GM19395 (cell line): Measurements from ENCODE around the gene LAMA2.

ENCODE experiments used
- ATAC-seq: cut with Tn5 transposase; IDR thresholded peaks from one replicate; pipeline ENCODE4 v1.9.1; 2021; ENCODE audit warnings: mild to moderate bottlenecking, moderate library complexity; ENCODE audit not compliant: unreplicated experiment

LAMA2 gene, protein sequence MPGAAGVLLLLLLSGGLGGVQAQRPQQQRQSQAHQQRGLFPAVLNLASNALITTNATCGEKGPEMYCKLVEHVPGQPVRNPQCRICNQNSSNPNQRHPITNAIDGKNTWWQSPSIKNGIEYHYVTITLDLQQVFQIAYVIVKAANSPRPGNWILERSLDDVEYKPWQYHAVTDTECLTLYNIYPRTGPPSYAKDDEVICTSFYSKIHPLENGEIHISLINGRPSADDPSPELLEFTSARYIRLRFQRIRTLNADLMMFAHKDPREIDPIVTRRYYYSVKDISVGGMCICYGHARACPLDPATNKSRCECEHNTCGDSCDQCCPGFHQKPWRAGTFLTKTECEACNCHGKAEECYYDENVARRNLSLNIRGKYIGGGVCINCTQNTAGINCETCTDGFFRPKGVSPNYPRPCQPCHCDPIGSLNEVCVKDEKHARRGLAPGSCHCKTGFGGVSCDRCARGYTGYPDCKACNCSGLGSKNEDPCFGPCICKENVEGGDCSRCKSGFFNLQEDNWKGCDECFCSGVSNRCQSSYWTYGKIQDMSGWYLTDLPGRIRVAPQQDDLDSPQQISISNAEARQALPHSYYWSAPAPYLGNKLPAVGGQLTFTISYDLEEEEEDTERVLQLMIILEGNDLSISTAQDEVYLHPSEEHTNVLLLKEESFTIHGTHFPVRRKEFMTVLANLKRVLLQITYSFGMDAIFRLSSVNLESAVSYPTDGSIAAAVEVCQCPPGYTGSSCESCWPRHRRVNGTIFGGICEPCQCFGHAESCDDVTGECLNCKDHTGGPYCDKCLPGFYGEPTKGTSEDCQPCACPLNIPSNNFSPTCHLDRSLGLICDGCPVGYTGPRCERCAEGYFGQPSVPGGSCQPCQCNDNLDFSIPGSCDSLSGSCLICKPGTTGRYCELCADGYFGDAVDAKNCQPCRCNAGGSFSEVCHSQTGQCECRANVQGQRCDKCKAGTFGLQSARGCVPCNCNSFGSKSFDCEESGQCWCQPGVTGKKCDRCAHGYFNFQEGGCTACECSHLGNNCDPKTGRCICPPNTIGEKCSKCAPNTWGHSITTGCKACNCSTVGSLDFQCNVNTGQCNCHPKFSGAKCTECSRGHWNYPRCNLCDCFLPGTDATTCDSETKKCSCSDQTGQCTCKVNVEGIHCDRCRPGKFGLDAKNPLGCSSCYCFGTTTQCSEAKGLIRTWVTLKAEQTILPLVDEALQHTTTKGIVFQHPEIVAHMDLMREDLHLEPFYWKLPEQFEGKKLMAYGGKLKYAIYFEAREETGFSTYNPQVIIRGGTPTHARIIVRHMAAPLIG (N-terminal part only)

DNA sequence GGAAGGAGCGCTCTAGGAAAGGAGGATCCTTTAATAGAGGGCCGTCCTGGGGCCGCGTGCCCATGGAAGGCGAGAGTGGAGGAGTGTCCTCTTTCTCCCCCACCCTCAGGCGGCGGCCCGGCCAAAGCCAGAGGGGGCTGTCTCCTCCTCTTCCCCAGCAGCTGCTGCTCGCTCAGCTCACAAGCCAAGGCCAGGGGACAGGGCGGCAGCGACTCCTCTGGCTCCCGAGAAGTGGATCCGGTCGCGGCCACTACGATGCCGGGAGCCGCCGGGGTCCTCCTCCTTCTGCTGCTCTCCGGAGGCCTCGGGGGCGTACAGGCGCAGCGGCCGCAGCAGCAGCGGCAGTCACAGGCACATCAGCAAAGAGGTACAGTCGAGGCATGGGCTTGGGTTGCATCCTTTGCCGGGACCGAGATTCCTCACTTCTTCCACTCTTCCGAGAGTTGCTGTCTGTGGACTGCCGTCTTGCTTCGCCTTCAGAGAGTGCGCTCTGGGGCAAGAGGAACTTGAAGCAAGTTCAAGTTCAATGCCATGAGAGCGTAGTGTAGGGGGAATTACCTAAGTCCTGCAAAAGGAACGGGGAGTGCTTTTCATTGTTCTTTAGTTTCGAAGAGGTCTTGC lies at the start of gene LAMA2:
Gene LAMA2 (plus strand): TSS at position 148 of the 621 bp plus-strand sequence. CDS start 108 bp downstream, at position 256.
- no peak for ATAC-seq

DNA sequence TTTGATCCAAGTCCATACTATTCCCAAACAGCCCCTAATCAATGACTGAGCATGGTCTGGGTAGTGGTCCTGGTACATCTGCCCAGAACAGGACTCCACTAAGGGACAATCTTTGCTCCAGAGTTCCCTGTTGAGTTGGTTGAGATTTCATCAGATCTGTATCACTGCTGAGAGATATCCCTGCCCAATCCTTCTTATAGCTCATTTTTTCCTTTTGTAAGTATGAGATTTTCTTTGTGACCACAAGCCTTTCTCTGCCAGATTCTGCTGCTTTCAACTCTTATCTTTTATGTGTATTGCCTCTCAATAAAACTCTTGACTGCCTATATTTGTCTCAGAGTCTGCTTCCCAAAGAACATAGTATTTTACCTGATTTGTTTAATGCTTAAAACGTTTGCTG lies 46.2 kb upstream of the LAMA2 start:
- ATAC-seq, result no peak

DNA sequence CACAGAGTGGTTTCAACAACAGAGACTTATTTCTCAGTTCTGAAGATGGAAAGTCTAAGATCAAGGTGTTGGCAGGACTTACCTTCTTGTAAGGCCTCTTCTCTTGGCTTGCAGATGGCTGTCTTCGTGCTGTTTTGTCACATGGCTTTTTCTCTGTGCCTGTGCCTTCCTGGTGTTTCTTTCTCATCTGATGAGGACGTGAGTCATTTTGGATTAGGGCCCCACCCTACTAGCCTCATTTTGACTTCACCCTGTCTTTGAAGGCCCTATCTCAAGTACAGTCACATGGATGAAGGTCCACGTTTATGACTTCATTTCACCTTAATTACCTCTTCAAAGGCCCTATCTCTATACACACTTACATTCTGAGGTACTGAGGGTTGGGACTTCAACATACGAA lies 41.4 kb upstream of the LAMA2 start:
- no peak for ATAC-seq

DNA sequence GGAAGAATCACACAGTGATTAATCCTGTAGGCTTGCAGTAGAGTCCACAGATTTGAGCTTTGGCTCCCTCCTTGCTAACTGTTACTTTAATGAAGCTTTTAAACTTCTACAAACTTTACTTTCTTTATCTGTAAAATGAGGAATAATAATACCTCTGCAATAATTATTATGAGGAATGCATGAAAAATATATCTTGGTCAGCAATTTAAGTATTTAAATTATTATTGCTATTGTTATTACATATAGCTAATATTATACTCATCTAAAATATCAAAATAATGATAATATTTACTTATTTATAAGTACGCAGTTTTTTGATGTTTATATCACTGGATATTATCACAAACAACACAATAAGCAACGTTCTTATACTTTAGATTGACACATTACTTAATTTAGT lies 38.3 kb upstream of the LAMA2 start:
- ATAC-seq, result no peak

DNA sequence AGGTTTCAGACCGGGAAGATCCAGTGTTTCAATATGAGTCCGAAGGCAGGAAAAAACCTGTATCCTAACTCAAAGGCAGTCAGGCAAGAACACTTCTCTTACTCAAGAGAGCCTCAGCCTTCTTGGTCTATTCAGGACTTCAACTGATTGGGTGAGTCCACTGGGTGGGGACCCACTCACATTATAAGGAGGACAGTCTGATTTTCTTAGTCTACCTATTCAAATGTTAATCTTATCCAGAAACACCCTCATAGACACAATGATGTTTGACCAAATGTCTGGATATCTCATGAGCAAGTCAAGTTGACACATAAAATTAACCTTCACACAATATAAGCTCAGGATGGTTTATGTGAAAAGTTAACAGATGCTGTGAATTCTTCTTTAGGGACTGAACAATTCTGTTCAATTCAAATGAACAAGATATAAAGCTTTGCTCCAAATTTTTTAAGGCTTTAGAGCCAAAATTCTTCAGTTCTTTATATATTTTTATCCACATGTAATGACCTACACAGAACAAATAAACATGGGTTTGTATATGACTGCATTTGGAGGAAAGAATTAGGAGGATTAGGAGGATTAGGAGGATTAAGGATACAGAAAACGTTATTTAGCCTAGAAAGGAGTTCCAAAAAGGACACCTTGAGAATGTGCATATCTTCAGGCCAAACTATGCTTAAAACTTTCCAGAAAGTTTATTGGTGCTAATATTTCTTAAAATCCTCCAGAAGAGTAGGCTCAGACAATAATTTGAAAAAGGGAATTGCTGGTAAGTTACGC lies 35.3 kb upstream of the LAMA2 start:
- no peak for ATAC-seq

DNA sequence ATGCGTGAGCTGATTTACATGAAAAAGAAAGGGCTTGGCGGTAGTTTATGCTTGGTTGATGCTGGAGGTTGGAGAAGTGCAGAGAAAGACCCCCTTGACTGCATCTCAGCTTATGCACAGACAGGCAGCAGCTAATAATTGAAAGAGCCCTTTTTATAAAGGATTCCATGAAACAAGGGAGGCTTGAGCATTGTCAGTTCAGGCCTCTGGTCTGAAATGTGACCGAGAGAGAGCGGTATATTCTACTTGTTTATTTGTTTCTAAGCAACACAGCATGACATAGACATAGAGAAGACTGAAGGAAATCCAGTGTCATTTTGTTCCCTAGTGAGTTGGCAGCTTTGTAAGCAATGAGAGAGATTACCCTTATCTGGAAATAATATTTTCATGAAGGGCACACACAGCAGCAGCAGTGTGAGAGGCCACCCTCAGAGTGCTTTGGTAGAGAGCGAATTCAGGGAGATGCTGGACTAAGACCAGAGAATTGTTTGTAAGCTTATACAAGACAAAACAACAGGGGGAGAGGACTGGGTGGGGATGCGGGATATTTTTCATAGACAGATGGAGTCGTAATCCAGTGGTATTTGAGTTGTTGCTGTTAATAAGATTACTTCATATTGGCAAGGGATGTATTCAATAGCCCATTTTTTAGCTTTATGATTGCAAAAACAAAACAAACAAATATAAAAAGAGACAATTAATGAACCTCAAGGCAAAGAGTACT lies 34.6 kb upstream of the LAMA2 start:
- no peak for ATAC-seq

DNA sequence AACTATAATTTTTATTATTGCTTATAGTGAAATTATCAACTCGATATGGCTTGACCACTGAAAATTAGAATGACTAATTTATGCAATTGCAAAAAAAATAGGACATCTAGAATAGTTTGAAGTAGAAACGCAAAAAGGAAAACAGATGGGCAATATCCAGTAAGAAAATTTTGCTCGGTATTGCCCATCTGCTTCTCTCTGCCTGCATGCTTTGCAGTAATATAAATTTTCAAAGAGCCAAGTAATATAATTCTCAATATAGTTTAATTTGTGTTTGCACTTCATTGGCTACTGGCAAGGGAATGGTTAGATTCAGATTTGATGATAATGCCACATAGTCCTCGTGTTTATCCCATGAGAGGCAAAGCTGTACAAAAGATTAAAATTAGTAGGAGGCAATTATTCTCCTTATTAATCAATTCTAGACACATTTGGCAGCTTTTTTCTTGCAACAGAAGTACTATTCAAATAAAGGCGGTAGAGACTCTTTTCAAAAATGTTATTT lies 27.3 kb upstream of the LAMA2 start:
- no peak for ATAC-seq

DNA sequence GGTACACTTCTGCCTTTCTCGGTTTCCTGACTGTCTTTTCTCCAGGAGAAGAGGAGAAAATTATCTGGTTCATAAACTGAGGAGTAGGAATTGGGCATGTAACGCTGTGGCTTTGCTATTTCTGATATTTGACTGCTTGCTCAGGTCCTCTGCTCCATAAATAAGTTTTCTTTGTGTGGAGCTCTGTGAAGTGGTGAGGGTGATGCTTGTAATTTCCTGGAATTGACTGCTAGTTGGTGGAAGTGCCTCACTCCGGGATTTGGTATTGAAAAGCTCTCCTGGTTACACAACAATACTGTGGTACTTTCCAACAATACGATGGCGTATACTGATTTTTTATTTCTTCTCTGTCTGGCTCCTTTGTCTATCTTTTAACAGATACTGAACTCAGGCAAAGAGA lies 25.1 kb upstream of the LAMA2 start:
- ATAC-seq, result no peak

DNA sequence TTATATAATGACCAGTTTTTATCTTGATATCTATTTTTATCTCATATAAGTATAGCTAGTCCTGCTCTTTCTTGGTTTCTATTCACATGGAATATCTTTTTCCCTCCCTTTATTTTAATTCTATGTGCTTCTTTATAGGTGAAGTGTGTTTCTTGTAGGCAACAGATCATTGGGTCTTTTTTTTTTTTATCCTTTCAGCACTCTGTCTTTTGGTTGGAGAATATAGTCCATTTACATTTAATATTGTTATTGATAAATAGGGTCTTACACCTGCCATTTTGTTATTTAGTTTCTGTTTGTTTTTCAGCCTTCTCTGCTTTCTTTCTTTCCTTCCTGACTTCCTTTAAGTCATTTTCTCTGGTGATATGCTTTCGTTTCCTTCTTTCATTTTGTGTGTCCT lies 22.2 kb upstream of the LAMA2 start:
- no peak for ATAC-seq

DNA sequence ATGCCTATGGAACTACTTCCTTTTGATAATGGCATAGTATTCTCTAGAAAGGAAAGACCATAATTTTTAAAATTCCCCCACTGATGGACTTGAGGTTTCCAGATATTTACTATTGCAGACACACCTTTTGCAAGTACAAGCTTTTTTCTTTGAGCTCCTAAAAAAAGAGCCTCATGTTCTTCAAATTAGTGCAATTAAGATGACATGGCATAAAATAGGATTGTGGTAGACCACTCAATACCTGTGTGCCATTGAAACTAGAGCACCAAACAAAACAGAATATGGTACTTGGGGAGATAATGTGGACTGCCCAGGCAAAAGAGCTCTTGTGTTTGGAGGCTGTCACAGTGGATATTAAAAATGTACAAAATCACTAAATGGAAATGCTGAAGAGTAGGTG lies 19.0 kb upstream of the LAMA2 start:
- no peak for ATAC-seq

DNA sequence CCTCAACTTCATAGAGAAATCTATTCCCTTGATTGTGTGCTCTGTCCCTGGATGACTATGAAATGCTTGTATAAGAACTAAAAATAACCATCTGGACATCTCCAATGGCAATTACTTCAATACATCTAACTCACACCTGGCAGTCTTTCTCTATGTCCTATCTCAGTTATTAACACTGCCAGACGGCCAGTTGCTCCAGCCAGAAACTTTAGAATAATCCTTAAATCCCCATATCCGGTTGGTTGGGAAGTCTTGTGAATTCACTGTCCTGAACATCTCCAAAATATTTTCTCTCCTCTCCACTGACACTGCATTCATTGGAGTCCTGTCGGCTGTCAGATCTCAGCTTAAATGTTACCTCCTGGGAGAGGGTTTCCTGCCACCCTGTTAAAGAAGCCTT lies 12.2 kb upstream of the LAMA2 start:
- no peak for ATAC-seq

DNA sequence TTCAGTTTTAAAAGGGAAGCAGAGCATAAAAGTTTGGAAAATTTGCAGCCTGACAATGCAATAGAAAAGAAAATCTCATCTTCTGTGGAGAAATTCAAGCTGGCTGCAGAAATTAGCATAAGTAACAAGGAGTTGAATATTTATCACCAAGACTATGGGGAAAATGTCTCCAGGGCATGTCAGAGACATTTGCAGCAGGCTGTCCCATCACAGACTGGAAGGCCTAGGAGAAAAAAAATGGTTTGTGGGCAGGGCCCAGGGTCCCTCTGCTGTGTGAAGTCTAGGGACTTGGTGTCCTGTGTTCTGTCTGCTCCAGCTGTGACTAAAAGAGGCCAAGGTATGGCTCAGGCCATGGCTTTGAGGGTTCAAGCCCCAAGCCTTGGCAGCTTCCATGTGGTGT lies 8.1 kb upstream of the LAMA2 start:
- no peak for ATAC-seq

DNA sequence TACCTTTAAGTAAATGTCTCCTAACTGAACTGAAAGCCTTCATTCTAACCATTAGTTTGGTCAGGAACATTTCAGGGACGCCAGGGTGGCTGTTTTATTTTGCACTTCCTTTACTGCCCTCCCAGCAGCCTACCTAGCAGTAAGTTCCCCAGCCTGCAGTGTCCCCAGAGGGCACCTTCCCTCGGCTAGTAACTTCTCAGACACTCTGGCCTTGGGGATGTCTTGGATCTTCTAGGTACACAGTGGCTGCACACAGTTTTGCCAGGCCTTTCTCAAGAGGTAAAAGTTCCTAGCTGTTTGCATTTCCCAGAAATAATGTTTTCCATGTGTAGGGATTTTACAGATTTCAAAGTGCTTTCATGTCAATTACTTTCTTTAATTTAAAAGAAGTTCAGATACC lies 378 bp upstream of the LAMA2 start:
- no peak for ATAC-seq

DNA sequence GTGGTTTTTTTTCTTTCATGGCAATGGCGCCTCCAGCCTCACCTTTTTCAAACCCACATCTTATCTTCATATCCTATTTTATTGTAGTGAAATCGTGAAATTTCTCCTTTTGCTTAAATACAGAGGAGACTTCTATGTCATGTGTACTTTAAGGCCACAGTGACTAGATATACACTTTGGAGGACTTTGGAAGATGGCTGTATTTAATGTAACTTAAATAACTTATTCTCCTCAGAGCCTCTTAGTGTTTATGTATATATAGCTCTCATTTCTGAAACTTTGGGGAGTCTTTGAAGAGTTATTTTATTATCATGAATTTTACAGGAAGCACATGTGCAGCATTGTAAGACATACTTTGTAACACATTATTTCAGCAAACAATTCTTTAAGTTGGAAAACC lies 968 bp downstream of the LAMA2 start:
- ATAC-seq, result no peak

DNA sequence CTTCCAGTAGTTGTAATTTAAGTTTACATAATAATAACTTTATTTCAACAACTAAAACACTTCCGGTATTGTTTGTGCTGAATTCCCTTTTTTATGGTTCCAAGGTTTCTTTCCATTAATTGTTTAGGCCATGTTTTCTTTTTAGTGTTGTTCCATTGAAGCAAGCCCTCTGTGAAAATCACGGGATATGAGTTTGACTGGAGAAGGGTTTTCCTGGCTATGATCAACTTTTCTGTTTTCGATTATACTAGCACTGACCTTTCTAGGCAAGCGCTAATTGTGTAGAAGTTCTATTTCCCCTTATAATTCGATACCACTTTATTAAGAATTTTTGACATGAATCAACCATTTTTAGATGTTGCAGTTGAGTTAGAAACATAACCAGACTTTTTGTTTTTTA lies 2.4 kb downstream of the LAMA2 start:
- no peak for ATAC-seq

DNA sequence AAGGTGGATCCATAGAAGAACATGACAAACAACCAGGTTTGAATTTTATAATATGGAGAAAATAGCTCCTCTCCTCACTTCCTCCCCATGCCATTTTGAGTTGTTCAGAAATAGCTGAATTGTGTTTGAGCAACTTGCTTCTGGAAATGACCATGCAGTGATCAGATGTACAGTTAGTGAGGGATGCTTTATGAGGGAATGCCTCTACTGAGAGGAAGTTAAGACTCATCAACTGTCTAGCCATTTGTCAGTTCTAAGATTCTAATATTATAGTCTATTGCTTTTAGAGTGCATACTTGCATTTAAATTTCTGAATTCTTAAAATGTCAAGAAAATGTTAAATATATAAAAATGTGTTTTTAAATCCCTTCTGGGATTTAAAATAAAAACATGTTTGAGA lies 3.8 kb downstream of the LAMA2 start:
- ATAC-seq, result no peak

DNA sequence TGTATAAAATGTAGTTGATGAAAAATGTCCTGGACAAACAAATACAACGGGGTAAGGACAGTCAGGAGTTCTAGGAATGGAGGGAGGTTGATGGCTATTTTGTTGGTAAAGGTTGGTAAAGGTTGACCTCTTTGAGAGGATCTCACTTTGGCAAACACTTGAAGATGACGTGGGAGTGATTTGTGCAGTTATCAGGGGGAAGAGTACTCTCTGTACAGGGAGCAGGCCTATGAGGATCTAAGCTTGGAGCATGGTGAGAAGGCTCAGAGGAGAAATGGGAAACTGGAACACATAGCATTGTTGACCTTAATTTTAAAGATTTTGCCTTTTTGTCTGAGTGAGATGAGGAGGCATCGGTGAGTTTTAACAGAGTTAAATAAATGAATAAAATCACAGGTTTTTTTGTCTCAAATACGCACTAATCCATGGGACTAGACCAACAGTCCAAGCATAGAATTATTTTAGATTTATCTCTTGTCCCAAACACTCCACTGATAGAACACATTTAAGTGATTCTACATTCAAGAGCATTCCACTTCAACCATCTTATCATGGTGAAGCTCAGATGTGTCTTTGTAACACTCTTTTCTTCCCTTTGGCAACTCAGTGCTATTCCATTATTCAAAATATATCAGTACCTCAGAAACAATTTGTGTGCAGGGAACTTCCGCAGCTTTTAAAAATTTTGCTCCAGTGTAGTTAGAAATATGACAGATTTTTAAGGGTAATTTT lies 5.7 kb downstream of the LAMA2 start:
- ATAC-seq, result no peak

DNA sequence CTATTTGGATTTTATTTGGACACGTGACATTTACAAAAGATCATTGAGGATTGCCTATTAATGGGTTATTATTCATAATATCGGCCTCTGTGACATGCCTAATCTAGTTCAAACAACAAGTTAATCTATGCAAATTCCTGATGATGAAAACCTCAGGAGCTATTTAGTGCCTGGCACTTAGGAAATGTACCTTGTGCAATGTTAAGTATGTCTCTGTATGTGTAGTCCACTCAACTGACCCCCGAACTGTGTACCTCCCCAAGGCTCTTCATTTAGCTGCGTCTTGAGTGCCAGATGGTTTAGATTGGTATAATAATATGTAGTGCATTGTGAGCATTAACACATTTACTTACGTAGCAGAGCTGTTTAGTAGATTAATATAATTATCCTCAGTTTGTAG lies 6.9 kb downstream of the LAMA2 start:
- no peak for ATAC-seq

DNA sequence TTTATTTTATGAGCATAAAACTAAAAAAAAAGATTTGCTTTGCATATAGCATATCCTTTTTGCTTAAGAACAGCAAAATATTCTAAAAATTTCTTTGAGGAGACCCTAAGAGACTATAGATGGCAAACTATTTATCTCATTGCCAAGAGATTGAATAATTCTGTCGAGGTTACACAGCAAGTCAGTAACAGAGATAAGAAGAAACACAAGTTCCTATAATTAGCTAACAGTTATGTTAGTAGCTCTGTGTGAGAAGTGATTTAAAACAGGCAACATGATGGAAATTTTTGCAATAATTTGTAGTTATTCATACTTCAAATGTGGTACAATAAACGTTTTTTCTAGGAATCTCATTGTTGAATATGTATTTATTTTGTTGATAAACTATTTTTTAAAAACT lies 9.1 kb downstream of the LAMA2 start:
- no peak for ATAC-seq
